Measurements from ENCODE around the gene NR1H3.

Gene NR1H3

DNA sequence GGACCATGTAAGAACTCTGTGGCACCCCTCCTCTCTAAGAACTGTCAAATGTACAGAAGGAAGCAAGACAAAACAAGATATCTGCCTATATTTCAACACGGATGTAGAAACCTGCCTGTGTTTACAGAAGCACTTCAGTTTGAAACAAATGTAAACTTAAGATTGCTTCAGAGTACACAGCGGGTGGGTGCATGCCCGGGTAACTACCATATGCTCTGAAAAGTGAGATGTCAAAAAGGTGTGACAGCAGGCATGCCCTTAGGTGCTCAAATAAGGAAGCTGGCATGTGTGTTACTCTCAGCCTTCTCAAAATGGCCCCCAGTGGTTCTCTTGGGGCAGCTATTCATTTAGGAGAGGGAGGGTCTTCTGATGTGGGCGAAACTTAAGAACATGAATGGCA lies 14.3 kb upstream of the NR1H3 start:
- TF ChIP-seq, protein P1, sequence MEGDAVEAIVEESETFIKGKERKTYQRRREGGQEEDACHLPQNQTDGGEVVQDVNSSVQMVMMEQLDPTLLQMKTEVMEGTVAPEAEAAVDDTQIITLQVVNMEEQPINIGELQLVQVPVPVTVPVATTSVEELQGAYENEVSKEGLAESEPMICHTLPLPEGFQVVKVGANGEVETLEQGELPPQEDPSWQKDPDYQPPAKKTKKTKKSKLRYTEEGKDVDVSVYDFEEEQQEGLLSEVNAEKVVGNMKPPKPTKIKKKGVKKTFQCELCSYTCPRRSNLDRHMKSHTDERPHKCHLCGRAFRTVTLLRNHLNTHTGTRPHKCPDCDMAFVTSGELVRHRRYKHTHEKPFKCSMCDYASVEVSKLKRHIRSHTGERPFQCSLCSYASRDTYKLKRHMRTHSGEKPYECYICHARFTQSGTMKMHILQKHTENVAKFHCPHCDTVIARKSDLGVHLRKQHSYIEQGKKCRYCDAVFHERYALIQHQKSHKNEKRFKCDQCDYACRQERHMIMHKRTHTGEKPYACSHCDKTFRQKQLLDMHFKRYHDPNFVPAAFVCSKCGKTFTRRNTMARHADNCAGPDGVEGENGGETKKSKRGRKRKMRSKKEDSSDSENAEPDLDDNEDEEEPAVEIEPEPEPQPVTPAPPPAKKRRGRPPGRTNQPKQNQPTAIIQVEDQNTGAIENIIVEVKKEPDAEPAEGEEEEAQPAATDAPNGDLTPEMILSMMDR (IDR thresholded peaks at IDR 0.05; ENCODE audit: insufficient read depth, low read length), result no peak
- TF ChIP-seq GABPA (IDR thresholded peaks at IDR 0.05; ENCODE audit: low read depth) (no peak), POLR2AphosphoS5 (IDR thresholded peaks at IDR 0.05; ENCODE audit: low read depth) (no peak), SPI1 (IDR thresholded peaks at IDR 0.05; ENCODE audit: borderline replicate concordance, low read depth) (no peak)
- no peak overlapping the region for H3K27ac ChIP-seq (replicated peaks)
- DNase-seq (ENCODE audit: low read depth in 1 of 2, low spot score in 1 of 2), result no peak

GRCh38 chr11:47244448-47245350 lies 13.1 kb upstream of the NR1H3 start:
- Histone ChIP-seq H3K27ac (replicated peaks) (no peak overlapping the region), H3K4me3 (replicated peaks; ENCODE audit: insufficient read depth, low read length) (no peak overlapping the region), H3K27me3 (ENCODE audit: insufficient read depth, poor library complexity, severe bottlenecking) (no peaks in the 10 kb centered on the region)
- TF ChIP-seq POLR2AphosphoS5 (IDR thresholded peaks at IDR 0.05; ENCODE audit: low read depth) (no peak), SPI1 (IDR thresholded peaks at IDR 0.05; ENCODE audit: borderline replicate concordance, low read depth) (no peak), GABPA (IDR thresholded peaks at IDR 0.05; ENCODE audit: low read depth) (no peak), REST (IDR thresholded peaks at IDR 0.05; ENCODE audit: insufficient replicate concordance, low read depth) (no peak)
- TF ChIP-seq, protein P1 (IDR thresholded peaks at IDR 0.05; ENCODE audit: insufficient read depth, low read length), result no peak
- DNase-seq (ENCODE audit: low read depth in 1 of 2, low spot score in 1 of 2), result no peak

More for the DNA sequence above, 14.3 kb upstream of the NR1H3 start:
- H3K4me3 ChIP-seq (replicated peaks; ENCODE audit: insufficient read depth, low read length), result no peak overlapping the region
- H3K27me3 ChIP-seq (ENCODE audit: insufficient read depth, poor library complexity, severe bottlenecking), result no peaks in the 10 kb centered on the region

- no peak overlapping the region for H3K27ac ChIP-seq (replicated peaks)
- TF ChIP-seq POLR2AphosphoS5 (IDR thresholded peaks at IDR 0.05; ENCODE audit: low read depth), result no peak
- TF ChIP-seq GABPA (IDR thresholded peaks at IDR 0.05; ENCODE audit: low read depth), result no peak
- TF ChIP-seq REST (IDR thresholded peaks at IDR 0.05; ENCODE audit: insufficient replicate concordance, low read depth), result no peak
- TF ChIP-seq, protein P1 (IDR thresholded peaks at IDR 0.05; ENCODE audit: insufficient read depth, low read length), result no peak
- TF ChIP-seq SPI1 (IDR thresholded peaks at IDR 0.05; ENCODE audit: borderline replicate concordance, low read depth), result no peak
These were observed 12.0 kb upstream of the NR1H3 start for GRCh38 chr11:47245611-47246357.

More at GRCh38 chr11:47245611-47246357, 12.0 kb upstream of the NR1H3 start:
- Histone ChIP-seq H3K27me3 (ENCODE audit: insufficient read depth, poor library complexity, severe bottlenecking) (no peaks in the 10 kb centered on the region), H3K4me3 (replicated peaks; ENCODE audit: insufficient read depth, low read length) (no peak overlapping the region)
- no peak for DNase-seq (ENCODE audit: low read depth in 1 of 2, low spot score in 1 of 2)

Measured in HL-60 (cell line).